B cell (primary cell): ENCODE results near the gene DCUN1D1. TPM values are rescaled to one million over a fixed set of nuclear protein-coding genes. Genes with fewer than 3 reads are reported as not detected.

Experiments used
- ATAC-seq: fragments of 200-7000 bp; cut with Tn5 transposase; one replicate; pipeline ENCODE4 v1.10.0; 2021; ENCODE audit warnings: low read depth, mild to moderate bottlenecking, moderate number of reproducible peaks, moderate library complexity
- CTCF ChIA-PET: fragments of 350-600 bp; sonication (Branson Sonifier 250); formaldehyde crosslinking; loops from one replicate; lab custom pipeline; 2021; ENCODE audit warnings: antibody characterized with exemption, inconsistent platforms; lab: Charles Lee
- POLR2A ChIA-PET: fragments of 350-600 bp; sonication (Branson Sonifier 250); formaldehyde crosslinking; loops from one replicate; lab custom pipeline; 2021; ENCODE audit warnings: antibody characterized with exemption; lab: Charles Lee
- DNase-seq: peaks from one replicate; pipeline ENCODE4 v3.0.0; 2013
- H2AFZ ChIP-seq: 2 replicates; pipeline ENCODE4 v1.6.1; 2012; ENCODE audit warnings: mild to moderate bottlenecking, low read depth, low read length; ENCODE audit not compliant: insufficient read depth, poor library complexity, severe bottlenecking
- H3K27ac ChIP-seq, 2 donors: 1 replicate in 1 of 2; 2 replicates in 1 of 2; pipeline ENCODE4 v1.5.1; 2012 to 2013; ENCODE audit warnings: low read length in 2 of 2, mild to moderate bottlenecking in 2 of 2, moderate library complexity in 1 of 2
- H3K27me3 ChIP-seq, 4 experiments: fragments of 200-600 bp in 1 of 4; sonication (generic) in 1 of 4; replicated peaks in 1 of 4; 1 replicate in 2 of 4; 2 replicates in 2 of 4; pipeline versions ENCODE4 v1.6.1 to v1.7.0; 2013 to 2016; ENCODE audit warnings: low read length in 3 of 4, mild to moderate bottlenecking in 2 of 4, mixed read lengths in 1 of 4, moderate library complexity in 1 of 4; ENCODE audit not compliant: insufficient read depth in 4 of 4, control insufficient read depth in 3 of 4; ENCODE audit errors: control extremely low read depth in 1 of 4
- H3K36me3 ChIP-seq, 2 experiments: replicated peaks in 1 of 2; 1 replicate in 1 of 2; 2 replicates in 1 of 2; pipeline versions ENCODE4 v1.6.1 to v1.7.1; 2013; ENCODE audit warnings: low read length in 1 of 2; ENCODE audit not compliant: insufficient read depth in 2 of 2, control insufficient read depth in 1 of 2; ENCODE audit errors: control extremely low read depth in 1 of 2, extremely low read depth in 1 of 2
- H3K4me1 ChIP-seq, 2 donors: fragments of 200-600 bp in 1 of 2; sonication (generic) in 1 of 2; 1 replicate in 1 of 2; 2 replicates in 1 of 2; pipeline versions ENCODE4 v1.5.1 to v1.6.1; 2013 to 2017; ENCODE audit warnings: low read length in 2 of 2; ENCODE audit not compliant: control insufficient read depth in 2 of 2, insufficient read depth in 2 of 2
- H3K4me2 ChIP-seq: replicated peaks from 2 replicates; pipeline ENCODE3; 2012; ENCODE audit warnings: mild to moderate bottlenecking, low read depth, low read length; ENCODE audit not compliant: poor library complexity, severe bottlenecking
- H3K4me3 ChIP-seq, 5 experiments: fragments of 200-600 bp in 1 of 5; sonication (generic) in 1 of 5; 1 replicate in 3 of 5; 2 replicates in 2 of 5; pipeline versions ENCODE4 v1.5.1 to v1.7.0; 2011 to 2016; ENCODE audit warnings: low read length in 4 of 5, mild to moderate bottlenecking in 4 of 5, low read depth in 2 of 5, control low read depth in 1 of 5, moderate library complexity in 1 of 5; ENCODE audit not compliant: insufficient read depth in 1 of 5; ENCODE audit errors: control extremely low read depth in 1 of 5, extremely low read depth in 1 of 5
- H3K79me2 ChIP-seq: fragments of 200-600 bp; sonication (generic); one replicate; pipeline ENCODE4 v1.6.0; 2016; ENCODE audit warnings: low read length; ENCODE audit not compliant: control insufficient read depth, insufficient read depth
- H3K9ac ChIP-seq: fragments of 200-600 bp; sonication (generic); 2 replicates; pipeline ENCODE4 v1.6.1; 2017; ENCODE audit warnings: mild to moderate bottlenecking, low read length, moderate library complexity
- H3K9me3 ChIP-seq, 3 donors: one replicate each; pipeline versions ENCODE4 v1.6.1 to v1.7.1; 2013; ENCODE audit warnings: low read length in 2 of 3; ENCODE audit not compliant: control insufficient read depth in 2 of 3, insufficient read depth in 1 of 3; ENCODE audit errors: control extremely low read depth in 1 of 3
- H4K20me1 ChIP-seq: 2 replicates; pipeline ENCODE4 v1.6.0; 2012; ENCODE audit warnings: mild to moderate bottlenecking, low read length; ENCODE audit not compliant: insufficient read depth, control insufficient read depth, poor library complexity, severe bottlenecking
- H3K27ac Mint-ChIP-seq: one replicate; pipeline ENCODE4 v1.8.0; 2021; ENCODE audit warnings: mixed read lengths
- H3K27me3 Mint-ChIP-seq: one replicate; pipeline ENCODE4 v1.8.0; 2021; ENCODE audit warnings: mixed read lengths
- H3K4me1 Mint-ChIP-seq: one replicate; pipeline ENCODE4 v1.8.0; 2021; ENCODE audit warnings: mixed read lengths
- H3K4me3 Mint-ChIP-seq: one replicate; pipeline ENCODE4 v1.8.0; 2021; ENCODE audit warnings: mixed read lengths
- H3K9me3 Mint-ChIP-seq: one replicate; pipeline ENCODE4 v1.8.0; 2022; ENCODE audit warnings: mixed read lengths; ENCODE audit not compliant: insufficient read depth
- EZH2 ChIP-seq: IDR thresholded peaks from 2 replicates; pipeline ENCODE4 v1.6.1; 2012; ENCODE audit warnings: borderline replicate concordance, low read depth, mild to moderate bottlenecking, moderate library complexity, low read length; ENCODE audit not compliant: insufficient read depth, poor library complexity, severe bottlenecking
- WGBS: methylation state at CpG from one replicate; pipeline ENCODE4 v1.1.5; 2013; ENCODE audit warnings: missing lambda C conversion rate; ENCODE audit not compliant: insufficient coverage; 5-methylcytosine and 5-hydroxymethylcytosine counted together
- intact Hi-C: fragments of 100-400 bp; cut with micrococcal nuclease; formaldehyde crosslinking; loops from one replicate; pipeline ENCODE4 v1.10.0; 2022
- polyA plus RNA-seq: library from polyadenylated mRNA; depleted of rRNA; stranded (reverse); fragments of >200 nt; gene quantifications from 2 replicates; pipeline ENCODE4 v1.2.3, GENCODE V29; 2012
- total RNA-seq, 2 donors: library from RNA; stranded (reverse); fragments of 120-200 nt in 1 of 2; gene quantifications; 1 replicate in 1 of 2; 2 replicates in 1 of 2; pipeline versions ENCODE4 v1.2.3 to v1.2.4, GENCODE V29; 2013 to 2022
- TF ChIP-seq, protein P1 (sequence below): fragments of 200-600 bp; IDR thresholded peaks from one replicate; pipeline ENCODE4 v1.8.0; 2022; ENCODE audit warnings: antibody characterized with exemption, mild to moderate bottlenecking

The DCUN1D1 gene
- total and polyA plus RNA-seq, 2 donors (not counting 1 experiment from before 2014, with no cell fraction given), result 3.7 to 35.5 TPM

- Mint-ChIP-seq H3K9me3 (no peaks in the 10 kb centered on the region), H3K27ac (no peak overlapping the region), H3K27me3 (no peaks in the 10 kb centered on the region), H3K4me1 (peaks cover under 1% of the 10 kb centered on the region), H3K4me3 (no peak overlapping the region)
- no CpG with 5 or more reads among the region's 5 CpGs for WGBS
- no peaks in the 10 kb centered on the region for H3K79me2 ChIP-seq
- no peaks in the 10 kb centered on the region for H3K27me3 ChIP-seq
- H2AFZ ChIP-seq, result no peak overlapping the region
- no peak for ATAC-seq
- no peak overlapping the region for H3K27ac ChIP-seq
- TF ChIP-seq EZH2, result no peak
- TF ChIP-seq, protein P1, sequence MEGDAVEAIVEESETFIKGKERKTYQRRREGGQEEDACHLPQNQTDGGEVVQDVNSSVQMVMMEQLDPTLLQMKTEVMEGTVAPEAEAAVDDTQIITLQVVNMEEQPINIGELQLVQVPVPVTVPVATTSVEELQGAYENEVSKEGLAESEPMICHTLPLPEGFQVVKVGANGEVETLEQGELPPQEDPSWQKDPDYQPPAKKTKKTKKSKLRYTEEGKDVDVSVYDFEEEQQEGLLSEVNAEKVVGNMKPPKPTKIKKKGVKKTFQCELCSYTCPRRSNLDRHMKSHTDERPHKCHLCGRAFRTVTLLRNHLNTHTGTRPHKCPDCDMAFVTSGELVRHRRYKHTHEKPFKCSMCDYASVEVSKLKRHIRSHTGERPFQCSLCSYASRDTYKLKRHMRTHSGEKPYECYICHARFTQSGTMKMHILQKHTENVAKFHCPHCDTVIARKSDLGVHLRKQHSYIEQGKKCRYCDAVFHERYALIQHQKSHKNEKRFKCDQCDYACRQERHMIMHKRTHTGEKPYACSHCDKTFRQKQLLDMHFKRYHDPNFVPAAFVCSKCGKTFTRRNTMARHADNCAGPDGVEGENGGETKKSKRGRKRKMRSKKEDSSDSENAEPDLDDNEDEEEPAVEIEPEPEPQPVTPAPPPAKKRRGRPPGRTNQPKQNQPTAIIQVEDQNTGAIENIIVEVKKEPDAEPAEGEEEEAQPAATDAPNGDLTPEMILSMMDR, result no peak
- no peaks in the 10 kb centered on the region for H4K20me1 ChIP-seq
- H3K4me1 ChIP-seq, result no peaks in the 10 kb centered on the region
- no peaks in the 10 kb centered on the region for H3K9me3 ChIP-seq
- no peak for DNase-seq
- no peak overlapping the region for H3K4me3 ChIP-seq
- intact Hi-C loops, result no loop called here
- peaks cover 8 to 9% of the 10 kb centered on the region in 2 experiments for H3K36me3 ChIP-seq
- no peak overlapping the region for H3K9ac ChIP-seq
- H3K4me2 ChIP-seq, result no peak overlapping the region
- CTCF ChIA-PET, result no interaction called here
- POLR2A ChIA-PET, result no interaction called here
These were observed 60.4 kb downstream of the DCUN1D1 start for GRCh38 chr3:182919866-182920357.

GRCh38 chr3:182917134-182917533 lies 63.2 kb downstream of the DCUN1D1 start:
- no peak overlapping the region for H3K27ac ChIP-seq
- no peak overlapping the region for H3K4me2 ChIP-seq
- ChIA-PET CTCF (interaction anchor here (1.2 kb wide), 2 partner anchors 9 to 12 kb away, joined by 3 to 4 read pairs; no protein-coding TSS in a partner anchor), POLR2A (no interaction called here)
- intact Hi-C loops, result no loop called here
- H3K4me1 ChIP-seq, result peaks cover 0 to 3% of the 10 kb centered on the region in 2 donors
- peaks cover 13 to 19% of the 10 kb centered on the region in 2 experiments for H3K36me3 ChIP-seq
- H3K79me2 ChIP-seq, result no peaks in the 10 kb centered on the region
- ATAC-seq (no peak), DNase-seq (no peak)
- H4K20me1 ChIP-seq, result no peaks in the 10 kb centered on the region
- Mint-ChIP-seq H3K27ac (no peak overlapping the region), H3K4me1 (peaks cover 2% of the 10 kb centered on the region), H3K27me3 (no peaks in the 10 kb centered on the region), H3K9me3 (no peaks in the 10 kb centered on the region), H3K4me3 (no peak overlapping the region)
- no CpG with 5 or more reads among the region's 3 CpGs for WGBS
- no peaks in the 10 kb centered on the region for H3K27me3 ChIP-seq
- no peak overlapping the region for H3K9ac ChIP-seq
- no peaks in the 10 kb centered on the region for H3K9me3 ChIP-seq
- H2AFZ ChIP-seq, result no peak overlapping the region
- no peak overlapping the region for H3K4me3 ChIP-seq
- no peak for TF ChIP-seq EZH2
- TF ChIP-seq, protein P1, result no peak
